Measurements from ENCODE around the gene HELB. TPM values are rescaled to one million over a fixed set of nuclear protein-coding genes. Genes with fewer than 3 reads are reported as not detected.

The HELB gene
- total and polyA plus RNA-seq, 10 of the 15 experiments (the other 5 are each of a cell fraction or from before 2014, with no cell fraction given), result 0.58 to 10.0 (median 4.4) TPM

DNA sequence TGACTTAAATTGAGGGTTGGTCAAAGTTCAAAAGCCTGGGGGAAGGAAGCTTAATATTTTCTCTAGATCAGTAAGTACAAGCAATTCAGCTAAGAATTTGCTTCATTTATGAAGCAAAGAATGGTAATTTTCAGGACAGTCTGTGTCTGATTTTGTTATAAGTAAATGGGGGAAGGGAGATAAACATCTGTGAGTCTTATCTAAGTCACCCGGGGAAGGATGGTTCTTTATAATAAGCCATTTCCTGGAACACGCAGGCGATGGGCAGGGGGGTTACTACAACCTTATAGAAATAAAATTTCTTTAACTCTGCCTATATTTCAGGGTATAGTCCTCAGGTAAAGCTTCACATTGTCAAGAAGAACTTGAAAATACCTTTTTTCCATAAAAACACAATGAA lies 42.9 kb downstream of the HELB start:
- POLR2A ChIA-PET, result interaction anchor here (0.8 kb wide), 1 partner anchor 1183 kb away, joined by 3 read pairs; no protein-coding TSS in a partner anchor

More for the DNA sequence above, 42.9 kb downstream of the HELB start:
- Histone ChIP-seq H3K4me3 (no peak overlapping the region), H3K79me2 (ENCODE audit: control insufficient read depth, insufficient read depth, low read length) (no peaks in the 10 kb centered on the region), H4K20me1 (ENCODE audit: control insufficient read depth, insufficient read depth) (no peaks in the 10 kb centered on the region), H3K4me2 (ENCODE audit: control insufficient read depth, insufficient read depth) (no peak overlapping the region), H3K9me3 (replicated peaks; ENCODE audit: control insufficient read depth, insufficient read depth, low read length) (no peaks in the 10 kb centered on the region; the same call in 2 of the 3 replicates), H2AFZ (ENCODE audit: control insufficient read depth, low read depth, low read length) (no peak overlapping the region), H3K36me3 (ENCODE audit: control insufficient read depth in 2 of 2, insufficient read depth in 2 of 2, low read length in 1 of 2) (peaks cover 1 to 5% of the 10 kb centered on the region in 2 experiments; a peak in 1 of 4 replicates), H3K4me1 (ENCODE audit: control insufficient read depth, insufficient read depth, low read length) (no peaks in the 10 kb centered on the region), H3K27me3 (replicated peaks in 1 of 2; ENCODE audit: control insufficient read depth in 2 of 2, insufficient read depth in 2 of 2, low read length in 1 of 2) (no peaks in the 10 kb centered on the region), H3K9ac (ENCODE audit: control insufficient read depth, insufficient read depth, low read length) (no peak overlapping the region), H3K27ac (ENCODE audit: control insufficient read depth, insufficient read depth) (no peak overlapping the region)
- FAIRE-seq (no peak), DNase-seq (ENCODE audit: low read depth, low spot score) (no peak), ATAC-seq (no peak)
- TF ChIP-seq RUNX3 (IDR thresholded peaks at IDR 0.05; ENCODE audit: low read length) (no peak), SRF (IDR thresholded peaks at IDR 0.05; ENCODE audit: low read depth in 2 of 2, low read length in 2 of 2) (no peak), CREB1 (IDR thresholded peaks at IDR 0.05; ENCODE audit: low read depth) (no peak), ZNF217 (IDR thresholded peaks at IDR 0.05) (no peak), CBX3 (IDR thresholded peaks at IDR 0.05; ENCODE audit: borderline replicate concordance, low read depth) (no peak), MYB (IDR thresholded peaks at IDR 0.05; ENCODE audit: borderline replicate concordance, low read depth, low read length) (no peak), KDM1A (IDR thresholded peaks at IDR 0.05; ENCODE audit: borderline replicate concordance) (no peak), EZH2 (IDR thresholded peaks at IDR 0.05; ENCODE audit: borderline replicate concordance, control insufficient read depth, low read depth, low read length) (no peak)
- TF ChIP-seq, protein P1, sequence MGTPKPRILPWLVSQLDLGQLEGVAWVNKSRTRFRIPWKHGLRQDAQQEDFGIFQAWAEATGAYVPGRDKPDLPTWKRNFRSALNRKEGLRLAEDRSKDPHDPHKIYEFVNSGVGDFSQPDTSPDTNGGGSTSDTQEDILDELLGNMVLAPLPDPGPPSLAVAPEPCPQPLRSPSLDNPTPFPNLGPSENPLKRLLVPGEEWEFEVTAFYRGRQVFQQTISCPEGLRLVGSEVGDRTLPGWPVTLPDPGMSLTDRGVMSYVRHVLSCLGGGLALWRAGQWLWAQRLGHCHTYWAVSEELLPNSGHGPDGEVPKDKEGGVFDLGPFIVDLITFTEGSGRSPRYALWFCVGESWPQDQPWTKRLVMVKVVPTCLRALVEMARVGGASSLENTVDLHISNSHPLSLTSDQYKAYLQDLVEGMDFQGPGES (IDR thresholded peaks at IDR 0.05), result no peak
- TF ChIP-seq, protein P2, sequence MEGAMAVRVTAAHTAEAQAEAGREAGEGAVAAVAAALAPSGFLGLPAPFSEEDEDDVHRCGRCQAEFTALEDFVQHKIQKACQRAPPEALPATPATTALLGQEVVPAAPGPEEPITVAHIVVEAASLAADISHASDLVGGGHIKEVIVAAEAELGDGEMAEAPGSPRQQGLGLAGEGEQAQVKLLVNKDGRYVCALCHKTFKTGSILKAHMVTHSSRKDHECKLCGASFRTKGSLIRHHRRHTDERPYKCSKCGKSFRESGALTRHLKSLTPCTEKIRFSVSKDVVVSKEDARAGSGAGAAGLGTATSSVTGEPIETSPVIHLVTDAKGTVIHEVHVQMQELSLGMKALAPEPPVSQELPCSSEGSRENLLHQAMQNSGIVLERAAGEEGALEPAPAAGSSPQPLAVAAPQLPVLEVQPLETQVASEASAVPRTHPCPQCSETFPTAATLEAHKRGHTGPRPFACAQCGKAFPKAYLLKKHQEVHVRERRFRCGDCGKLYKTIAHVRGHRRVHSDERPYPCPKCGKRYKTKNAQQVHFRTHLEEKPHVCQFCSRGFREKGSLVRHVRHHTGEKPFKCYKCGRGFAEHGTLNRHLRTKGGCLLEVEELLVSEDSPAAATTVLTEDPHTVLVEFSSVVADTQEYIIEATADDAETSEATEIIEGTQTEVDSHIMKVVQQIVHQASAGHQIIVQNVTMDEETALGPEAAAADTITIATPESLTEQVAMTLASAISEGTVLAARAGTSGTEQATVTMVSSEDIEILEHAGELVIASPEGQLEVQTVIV (IDR thresholded peaks at IDR 0.05; ENCODE audit: borderline replicate concordance, partially characterized antibody), result no peak
- 97% methylated on average over 3 of the region's 3 CpGs for WGBS (ENCODE audit: insufficient coverage, insufficient replicate concordance, low lambda C conversion rate, missing lambda C conversion rate)
- RAD21 ChIA-PET (ENCODE audit: unreplicated experiment), result no interaction called here
- intact Hi-C loops (cut with micrococcal nuclease; ENCODE audit: unreplicated experiment), result no loop called here
- BruUV-seq (replicated peaks), result no TSS peak
- in situ Hi-C loops (cut with MboI), result no loop called here
- SMC1A ChIA-PET (ENCODE audit: uncharacterized antibody, unreplicated experiment), result interaction anchor here (1.4 kb wide), 1 partner anchor 33 kb away, joined by 3 read pairs; no protein-coding TSS in a partner anchor
- CTCF ChIA-PET, result interaction anchor here (1.4 kb wide), 1 partner anchor 200 kb away, joined by 3 read pairs; no protein-coding TSS in a partner anchor
